ENCODE data around the gene NT5DC1. TPM values are rescaled to one million over a fixed set of nuclear protein-coding genes. Genes with fewer than 3 reads are reported as not detected.
A peak's percentile ranks its signal among the peaks of the same experiment; 100 is the strongest.

Gene NT5DC1
- total RNA-seq, 1 experiment from 2014 or later = 37.7 TPM

DNA sequence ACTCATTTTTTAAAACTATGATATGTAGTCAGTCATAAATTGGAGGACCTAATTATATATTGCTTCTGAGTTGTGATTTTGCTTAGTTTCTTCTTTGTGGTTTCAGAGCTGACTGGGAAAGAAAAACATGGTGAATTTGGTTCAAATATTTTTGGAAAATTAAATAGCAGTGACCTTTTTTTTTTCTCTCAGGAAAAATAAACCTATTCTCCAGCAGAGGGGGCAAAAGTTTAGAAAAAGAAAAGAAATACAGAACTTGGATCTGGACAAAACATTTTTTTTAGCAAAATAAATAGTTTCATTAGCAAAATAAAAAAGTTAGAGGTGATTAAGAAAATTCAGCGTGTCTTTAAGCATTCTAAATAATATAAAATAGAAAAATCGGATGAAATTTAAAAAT is 15.1 kb downstream of the NT5DC1 start:
- in situ Hi-C loops (cut with HindIII; ENCODE audit: low pct_unique_long_range_greater_than_20kb, low sequenced_read_pairs) = no loop called here
- no peak for DNase-seq (ENCODE audit: low read depth, low spot score)

DNA sequence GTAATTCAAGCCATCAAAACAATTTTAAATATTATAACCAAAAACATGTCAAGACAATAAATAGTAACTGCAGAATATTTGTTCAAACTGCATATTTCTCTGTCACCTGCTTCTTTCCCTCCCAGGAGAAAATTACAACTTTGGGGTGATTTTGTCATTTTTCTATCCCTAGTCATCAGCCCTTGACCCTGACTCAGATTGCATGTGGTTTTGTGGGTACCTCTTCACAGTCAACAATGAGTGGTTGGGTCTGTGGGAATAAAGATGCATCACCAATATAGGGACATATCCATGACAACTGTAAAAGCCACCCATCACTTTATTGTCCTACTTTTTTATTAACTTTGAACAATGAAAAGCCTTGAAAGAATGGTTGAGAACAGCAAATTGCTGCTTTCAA is 18.0 kb downstream of the NT5DC1 start:
- in situ Hi-C loops (cut with HindIII; ENCODE audit: low pct_unique_long_range_greater_than_20kb, low sequenced_read_pairs) = no loop called here
- no peak for DNase-seq (ENCODE audit: low read depth, low spot score)

DNA sequence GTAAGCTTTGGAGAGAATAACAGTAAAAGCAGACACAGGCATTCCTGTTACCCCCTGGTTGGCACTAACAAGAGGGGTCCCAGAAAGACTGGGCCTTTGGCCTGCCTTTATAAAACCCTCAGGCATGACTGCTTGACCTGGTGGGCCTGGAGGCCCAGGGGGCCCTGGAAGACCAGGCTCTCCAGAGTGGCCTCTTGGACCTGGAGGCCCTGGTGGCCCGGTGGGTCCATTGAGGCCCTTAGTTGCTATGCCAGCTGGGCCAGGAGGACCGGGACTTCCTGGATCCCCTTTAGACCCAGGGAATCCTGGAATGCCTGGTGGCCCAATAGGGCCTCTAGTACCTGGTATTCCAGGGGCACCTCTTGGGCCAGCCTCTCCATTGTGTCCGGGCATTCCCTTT is 19.8 kb downstream of the NT5DC1 start:
- in situ Hi-C loops (cut with HindIII; ENCODE audit: low pct_unique_long_range_greater_than_20kb, low sequenced_read_pairs) = no loop called here
- DNase-seq (ENCODE audit: low read depth, low spot score) = no peak

DNA sequence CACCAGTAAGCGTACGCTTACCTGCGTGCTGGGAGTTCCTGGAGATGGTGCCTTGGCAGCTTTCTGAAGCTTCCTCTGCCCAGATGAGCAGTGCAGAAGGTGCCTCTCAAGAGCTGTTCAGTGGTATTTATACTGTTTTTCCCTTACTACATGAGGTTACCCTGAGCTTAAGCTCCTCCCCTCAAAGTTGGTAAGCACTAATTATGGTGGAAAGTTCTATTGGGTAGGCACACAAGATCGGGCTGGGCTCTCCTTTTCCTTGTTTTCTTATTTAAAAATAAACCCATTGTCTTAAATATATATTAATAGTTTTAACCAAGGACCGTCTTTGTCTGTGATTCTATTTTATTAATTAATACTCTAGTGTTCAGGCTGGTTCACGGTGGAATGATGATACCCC is 25.4 kb downstream of the NT5DC1 start, which contains the start of gene COL10A1:
Gene COL10A1, minus strand, starts transcription at position 101 of the 400 bp plus-strand sequence. CDS start 640 bp downstream, outside the sequence.
- in situ Hi-C loops (cut with HindIII; ENCODE audit: low pct_unique_long_range_greater_than_20kb, low sequenced_read_pairs) = no loop called here
- no peak for DNase-seq (ENCODE audit: low read depth, low spot score)

DNA sequence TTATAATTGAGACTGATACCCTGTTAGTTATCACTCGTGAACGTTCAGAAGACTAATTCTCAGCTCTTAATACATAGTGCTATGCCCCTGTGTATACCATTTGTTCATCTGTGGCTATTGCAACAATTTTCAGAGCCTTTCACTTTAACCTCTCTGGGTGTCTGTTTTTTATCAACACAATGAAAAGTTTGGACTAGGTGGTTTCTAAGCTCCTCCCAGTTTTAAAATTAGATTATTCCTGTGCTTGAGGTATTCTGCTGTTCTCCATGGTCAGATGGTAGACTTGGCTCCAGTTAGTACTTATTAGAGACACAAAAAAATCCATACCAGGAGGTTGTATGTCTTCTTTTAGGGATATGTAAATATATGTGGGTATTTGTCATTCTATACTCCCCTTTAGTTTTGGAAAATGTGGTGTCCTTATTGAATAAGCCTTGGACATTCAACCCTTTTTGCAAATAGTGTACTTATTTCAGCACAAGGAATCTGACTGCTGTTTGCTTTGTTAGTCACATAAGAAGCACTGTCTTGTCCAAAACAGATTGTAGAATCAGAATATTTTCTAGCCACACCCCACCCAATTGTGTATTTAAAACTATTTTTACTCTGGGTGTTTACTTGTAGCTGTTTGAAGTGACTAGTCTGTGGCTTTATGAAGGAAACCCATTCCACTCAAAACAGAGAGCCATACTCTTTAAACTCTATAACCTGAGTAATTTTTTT is 27.3 kb downstream of the NT5DC1 start:
- in situ Hi-C loops (cut with HindIII; ENCODE audit: low pct_unique_long_range_greater_than_20kb, low sequenced_read_pairs) = no loop called here
- DNase-seq (ENCODE audit: low read depth, low spot score) = no peak

DNA sequence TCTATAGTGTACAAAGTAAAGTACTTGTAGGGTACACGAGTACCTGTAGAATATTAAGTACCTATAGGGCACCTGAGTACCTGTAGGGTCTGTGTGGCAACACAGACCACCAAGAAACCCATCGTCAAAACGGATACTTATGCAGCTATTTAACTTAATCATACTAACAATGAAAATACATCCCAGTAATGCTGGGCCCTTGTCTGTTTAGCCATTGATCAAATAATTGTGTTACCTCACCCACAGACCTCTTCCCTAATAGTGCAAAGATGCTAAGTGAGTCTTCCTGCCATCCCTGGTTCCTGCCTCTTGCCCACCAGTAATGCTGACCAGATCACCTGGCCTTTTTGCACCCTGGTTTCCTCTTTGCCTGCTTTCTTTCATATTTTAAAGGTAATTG is 32.8 kb downstream of the NT5DC1 start:
- in situ Hi-C loops (cut with HindIII; ENCODE audit: low pct_unique_long_range_greater_than_20kb, low sequenced_read_pairs) = no loop called here
- no peak for DNase-seq (ENCODE audit: low read depth, low spot score)

DNA sequence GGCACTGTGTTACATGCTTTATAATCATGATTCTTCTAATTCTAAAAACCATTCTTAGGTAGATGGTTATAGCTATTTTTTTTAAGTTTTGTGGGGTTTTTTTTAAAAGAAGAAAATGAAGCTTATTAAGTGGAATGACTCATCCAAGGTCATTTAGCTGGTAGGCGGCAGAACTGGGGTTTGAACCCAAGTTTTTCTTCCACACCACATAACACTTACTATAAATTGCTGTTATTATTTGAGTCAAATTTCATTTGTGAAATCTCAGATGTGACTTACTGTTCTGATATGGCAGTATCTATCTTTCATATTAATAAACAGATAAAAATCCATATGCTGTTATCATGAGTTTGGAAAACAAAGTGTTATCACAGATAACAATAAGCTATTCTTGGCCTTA is 35.7 kb downstream of the NT5DC1 start:
- in situ Hi-C loops (cut with HindIII; ENCODE audit: low pct_unique_long_range_greater_than_20kb, low sequenced_read_pairs) = no loop called here

DNA sequence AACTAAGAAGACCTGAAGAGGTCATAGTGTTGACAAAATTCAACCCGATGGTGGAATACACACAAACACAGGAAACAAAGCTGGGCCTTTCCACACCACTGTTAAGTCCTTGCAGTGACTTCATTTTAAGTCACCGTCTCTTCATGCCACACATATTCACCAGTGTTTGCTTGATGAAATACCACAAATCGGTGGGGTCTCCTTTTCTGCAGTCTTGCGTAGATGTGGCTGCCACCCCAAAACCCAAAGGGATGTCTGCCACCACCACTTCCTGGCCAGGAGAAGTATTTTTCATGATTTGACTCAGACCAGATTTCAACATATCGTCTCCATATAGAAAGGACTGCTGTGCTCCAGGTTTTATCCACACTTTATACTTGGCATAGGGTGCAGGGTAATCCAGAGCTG is 36.3 kb downstream of the NT5DC1 start:
- no peak for DNase-seq (ENCODE audit: low read depth, low spot score)
- in situ Hi-C loops (cut with HindIII; ENCODE audit: low pct_unique_long_range_greater_than_20kb, low sequenced_read_pairs) = no loop called here

More for the DNA sequence above, 35.7 kb downstream of the NT5DC1 start:
- DNase-seq (ENCODE audit: low read depth, low spot score) = no peak

DNA sequence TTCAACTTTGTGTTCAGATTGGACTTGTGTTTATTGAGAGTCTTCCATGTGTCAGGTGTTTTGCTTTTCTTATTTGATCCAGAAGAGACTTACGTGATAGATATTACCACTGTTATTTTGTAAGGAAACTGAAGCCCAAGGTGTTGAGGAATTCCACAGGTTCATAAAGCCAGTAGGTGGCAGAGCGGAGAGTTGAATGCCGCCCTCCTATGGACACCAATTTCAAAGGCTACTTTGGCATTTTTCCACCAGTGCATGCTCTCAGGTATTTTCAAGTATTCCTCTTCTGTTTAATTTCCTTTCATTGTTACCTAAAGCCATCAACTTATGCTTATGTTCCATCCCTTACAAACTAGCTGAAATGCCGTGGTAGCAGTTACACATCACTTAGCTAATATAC is 39.3 kb downstream of the NT5DC1 start:
- in situ Hi-C loops (cut with HindIII; ENCODE audit: low pct_unique_long_range_greater_than_20kb, low sequenced_read_pairs) = no loop called here
- DNase-seq (ENCODE audit: low read depth, low spot score) = peak; percentile 9

DNA sequence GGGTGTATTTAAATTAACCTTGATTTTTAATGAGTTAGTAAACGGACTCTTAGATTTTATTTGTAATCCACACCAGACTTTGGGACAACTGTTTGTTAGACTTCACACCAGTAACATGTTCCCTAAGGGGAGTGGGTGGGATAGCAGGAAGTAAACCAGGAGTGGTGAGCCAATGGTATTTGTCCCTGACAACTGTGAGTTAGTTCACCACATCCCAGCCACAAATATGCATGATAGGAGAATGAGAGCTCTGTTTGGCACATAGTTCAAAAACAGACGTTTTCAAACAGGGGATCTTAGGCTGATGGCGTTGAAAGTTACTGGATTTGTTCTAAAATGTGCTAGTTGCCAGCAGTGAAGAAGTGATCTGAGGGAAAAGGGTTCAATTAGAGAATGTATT is 44.0 kb downstream of the NT5DC1 start:
- peak; percentile 94 for DNase-seq (ENCODE audit: low read depth, low spot score)
- in situ Hi-C loops (cut with HindIII; ENCODE audit: low pct_unique_long_range_greater_than_20kb, low sequenced_read_pairs) = no loop called here

DNA sequence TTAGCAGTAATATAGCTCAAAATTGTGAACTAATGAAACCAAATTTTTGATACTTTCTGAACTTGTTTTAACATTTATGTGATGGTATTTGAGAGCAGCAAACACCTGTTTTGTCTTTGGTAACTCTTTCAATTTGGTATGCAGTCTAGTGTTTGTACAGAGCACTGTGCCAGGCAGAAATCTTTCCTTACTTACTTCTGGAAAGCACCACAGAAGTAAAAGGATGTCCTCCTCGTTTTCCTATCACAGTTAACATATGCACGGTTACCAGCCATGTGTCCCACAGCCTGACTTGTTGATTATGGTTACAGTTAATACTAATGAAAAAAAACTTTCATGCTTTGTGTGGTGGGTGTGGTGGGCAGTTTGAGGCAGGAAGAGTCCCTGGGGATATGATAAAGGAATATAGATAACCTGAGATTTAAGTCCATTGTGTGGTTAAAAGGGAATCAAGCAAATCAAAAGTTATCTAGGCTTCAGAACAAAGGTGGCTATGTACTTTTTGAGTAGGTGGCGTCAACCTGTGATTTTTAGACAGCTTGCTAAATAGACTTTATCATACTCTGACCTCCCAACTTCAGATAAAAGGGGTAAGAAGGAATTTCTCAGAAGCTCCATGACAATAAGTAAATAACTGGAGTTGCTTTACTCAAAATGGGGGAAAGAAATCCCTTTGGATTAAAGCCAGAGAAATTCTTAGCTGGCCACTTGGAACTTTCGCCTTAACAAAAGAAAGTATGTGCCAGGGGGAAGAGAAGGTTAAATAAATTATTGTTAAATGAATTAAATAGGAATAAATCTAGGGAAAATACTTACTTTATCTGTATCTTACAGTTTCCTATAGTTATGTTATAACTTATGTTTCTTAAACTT is 45.4 kb downstream of the NT5DC1 start:
- in situ Hi-C loops (cut with HindIII; ENCODE audit: low pct_unique_long_range_greater_than_20kb, low sequenced_read_pairs) = no loop called here
- DNase-seq (ENCODE audit: low read depth, low spot score) = no peak

DNA sequence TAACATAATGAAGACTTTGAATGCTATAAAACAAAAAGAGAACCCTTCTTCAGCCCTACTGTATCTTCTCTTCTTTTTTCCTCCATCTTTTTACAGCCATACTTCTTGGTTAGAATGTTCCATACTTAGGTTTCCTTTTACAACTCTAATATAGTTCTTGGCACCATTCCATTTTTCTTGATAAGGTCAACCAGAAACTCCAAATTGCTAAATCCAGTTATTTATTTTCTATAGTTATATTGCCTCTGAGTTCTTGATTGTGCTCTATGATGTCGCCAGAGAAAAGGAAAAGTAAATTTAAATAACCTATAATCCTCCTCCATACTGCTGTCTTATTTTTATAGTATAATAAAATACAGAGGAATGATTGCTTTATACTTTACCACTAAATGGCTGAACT is 52.0 kb downstream of the NT5DC1 start:
- in situ Hi-C loops (cut with HindIII; ENCODE audit: low pct_unique_long_range_greater_than_20kb, low sequenced_read_pairs) = no loop called here
- no peak for DNase-seq (ENCODE audit: low read depth, low spot score)

DNA sequence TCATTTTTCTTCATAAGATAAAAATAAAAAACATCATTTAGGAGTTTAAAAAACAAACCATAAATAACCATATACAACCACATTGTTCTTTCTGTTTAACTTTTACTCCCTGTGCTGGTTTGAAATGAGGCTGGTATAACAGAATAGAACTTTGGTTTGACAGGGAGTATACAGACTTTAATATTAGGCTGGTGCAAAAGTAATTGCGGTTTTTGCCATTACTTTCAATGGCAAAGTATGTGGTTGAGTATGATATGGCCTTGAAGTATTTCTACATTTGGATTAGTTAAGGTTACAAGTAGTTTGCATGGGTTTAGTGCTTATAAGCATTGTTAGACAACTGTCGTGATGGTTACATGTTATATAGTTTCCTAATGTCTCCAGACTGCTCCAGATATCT is 54.2 kb downstream of the NT5DC1 start:
- DNase-seq (ENCODE audit: low read depth, low spot score) = no peak
- in situ Hi-C loops (cut with HindIII; ENCODE audit: low pct_unique_long_range_greater_than_20kb, low sequenced_read_pairs) = no loop called here

DNA sequence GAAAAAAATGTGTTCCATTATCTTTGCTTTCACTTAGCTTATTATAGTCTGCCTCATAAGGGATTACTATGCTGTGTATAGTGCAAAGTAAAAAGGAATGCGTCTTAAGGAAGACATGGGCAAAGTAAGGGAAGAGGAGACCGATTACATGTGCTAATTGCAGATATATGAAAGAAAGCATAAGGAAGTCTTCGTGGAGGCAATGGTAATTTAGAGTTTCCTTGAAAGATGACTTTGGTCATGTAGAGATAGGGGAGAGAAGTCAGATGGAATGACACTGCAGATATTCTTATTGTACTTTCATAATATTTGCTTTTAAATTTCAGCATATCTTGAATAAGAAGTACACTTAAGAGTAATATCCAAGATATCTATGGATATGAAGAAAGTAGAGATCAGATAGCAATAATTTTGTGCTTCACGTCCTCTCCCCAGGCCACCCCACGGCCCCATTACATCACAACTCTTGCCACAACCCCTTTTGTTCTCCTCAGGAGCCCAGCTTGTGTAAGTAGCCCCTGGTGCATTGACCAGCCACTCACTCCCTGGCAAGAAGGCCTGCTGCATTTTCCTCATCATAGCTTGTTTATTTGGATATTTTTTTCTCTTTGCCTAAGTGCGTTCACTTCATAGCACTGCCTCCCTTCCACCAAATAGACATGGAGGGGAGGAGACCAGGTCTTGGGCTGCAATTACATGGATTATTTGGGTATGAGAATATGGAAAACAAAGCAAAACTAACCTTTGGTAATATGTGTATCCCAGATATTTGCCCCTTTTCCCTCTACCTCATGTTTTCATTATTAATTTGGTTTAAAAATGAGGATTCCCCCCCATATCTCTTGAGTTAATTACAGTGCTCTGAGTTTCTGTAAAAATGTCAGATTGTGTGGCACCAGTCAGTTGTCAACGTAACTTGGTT is 56.0 kb downstream of the NT5DC1 start:
- no peak for DNase-seq (ENCODE audit: low read depth, low spot score)
- in situ Hi-C loops (cut with HindIII; ENCODE audit: low pct_unique_long_range_greater_than_20kb, low sequenced_read_pairs) = no loop called here

DNA sequence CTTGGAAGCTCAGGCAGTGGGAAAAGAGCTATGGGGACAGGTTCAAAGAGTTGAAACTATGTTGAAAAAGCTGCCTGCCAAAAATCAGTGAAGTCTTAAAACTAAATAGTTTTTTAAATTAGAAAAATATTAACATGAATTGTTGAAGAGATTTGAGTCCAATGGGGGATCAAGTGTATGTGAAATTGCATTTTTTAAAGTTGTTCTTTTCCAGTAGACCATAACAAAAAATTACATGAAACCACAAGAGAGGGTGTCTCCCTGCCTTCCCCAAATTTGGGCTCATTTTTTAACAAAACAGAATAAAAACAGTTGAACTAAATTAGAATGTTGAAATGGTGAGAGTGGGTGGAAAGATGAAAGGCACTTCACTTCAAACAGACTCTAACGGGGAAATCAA is 56.7 kb downstream of the NT5DC1 start:
- DNase-seq (ENCODE audit: low read depth, low spot score) = no peak
- in situ Hi-C loops (cut with HindIII; ENCODE audit: low pct_unique_long_range_greater_than_20kb, low sequenced_read_pairs) = no loop called here

DNA sequence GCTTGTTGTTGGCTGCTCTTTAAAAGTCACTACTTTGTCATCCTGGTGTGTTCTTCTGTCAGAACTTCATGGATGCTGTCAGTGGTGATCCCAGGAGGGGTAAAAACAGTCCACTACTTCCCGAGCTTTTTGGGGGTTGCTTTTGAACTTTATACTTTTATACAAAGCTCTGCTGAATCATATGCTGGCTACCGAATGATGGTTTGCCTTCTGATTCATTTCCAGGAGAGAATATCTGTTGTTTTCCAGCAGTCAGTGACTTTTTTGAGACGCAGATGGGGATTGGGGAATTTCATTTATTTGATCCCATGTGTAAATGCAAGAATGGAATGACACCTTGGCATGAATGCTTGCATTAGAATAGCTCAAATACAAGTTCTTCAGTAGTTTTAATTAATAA is 58.0 kb downstream of the NT5DC1 start:
- in situ Hi-C loops (cut with HindIII; ENCODE audit: low pct_unique_long_range_greater_than_20kb, low sequenced_read_pairs) = no loop called here
- no peak for DNase-seq (ENCODE audit: low read depth, low spot score)

DNA sequence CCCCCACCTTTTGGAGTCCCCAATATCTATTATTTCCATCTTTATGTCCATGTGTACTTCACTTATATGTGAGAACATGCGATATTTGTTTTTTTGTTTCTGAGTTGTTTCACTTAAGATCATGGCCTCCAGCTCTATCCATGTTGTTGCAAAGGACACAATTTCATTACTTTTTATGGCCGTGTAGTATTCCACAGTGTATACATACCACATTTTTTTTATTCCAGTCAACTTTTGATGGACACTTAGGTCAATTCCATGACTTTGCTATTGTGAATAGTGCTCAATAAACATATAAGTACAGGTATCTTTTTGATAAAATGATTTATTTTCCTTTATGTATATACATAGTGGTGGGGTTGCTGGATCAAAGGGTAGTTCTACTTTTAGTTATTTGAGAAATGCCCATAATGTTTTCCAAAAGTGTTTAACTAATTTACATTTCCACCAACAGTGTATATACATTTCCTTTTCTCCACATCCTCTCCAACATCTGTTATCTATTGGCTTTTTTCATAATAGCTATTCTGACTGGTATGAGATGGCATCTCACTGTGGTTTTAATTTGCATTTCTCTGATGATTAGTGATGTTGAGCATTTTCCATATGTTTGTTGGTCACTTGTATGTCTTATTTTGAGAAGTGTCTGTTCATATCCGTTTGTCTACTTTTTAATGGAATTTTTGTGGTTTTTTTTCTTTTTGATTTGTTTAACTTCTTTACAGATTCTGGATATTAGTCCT is 59.3 kb downstream of the NT5DC1 start:
- in situ Hi-C loops (cut with HindIII; ENCODE audit: low pct_unique_long_range_greater_than_20kb, low sequenced_read_pairs) = no loop called here
- DNase-seq (ENCODE audit: low read depth, low spot score) = no peak
